Measurements from ENCODE around the gene JAM2.

DNA sequence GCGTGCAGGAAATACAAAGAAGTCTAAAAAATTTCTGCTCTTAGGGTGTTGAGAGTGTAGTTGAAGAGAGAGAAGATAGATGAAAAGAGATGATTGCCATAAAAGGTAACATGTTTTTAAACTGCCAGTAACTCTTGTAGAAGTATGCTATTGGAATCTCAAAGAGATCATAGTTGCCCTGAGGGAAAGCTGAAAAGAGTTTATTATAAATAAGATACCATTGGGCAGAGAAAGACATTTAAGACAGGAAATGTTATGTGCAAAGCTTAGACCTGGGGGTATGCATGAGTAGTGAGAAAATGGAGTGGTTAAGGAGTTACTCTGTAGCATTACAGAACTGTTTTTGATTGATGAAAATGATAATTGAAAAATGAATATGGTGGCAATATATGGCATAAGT, 113.4 kb downstream of the JAM2 start:
- TF ChIP-seq, protein P1, sequence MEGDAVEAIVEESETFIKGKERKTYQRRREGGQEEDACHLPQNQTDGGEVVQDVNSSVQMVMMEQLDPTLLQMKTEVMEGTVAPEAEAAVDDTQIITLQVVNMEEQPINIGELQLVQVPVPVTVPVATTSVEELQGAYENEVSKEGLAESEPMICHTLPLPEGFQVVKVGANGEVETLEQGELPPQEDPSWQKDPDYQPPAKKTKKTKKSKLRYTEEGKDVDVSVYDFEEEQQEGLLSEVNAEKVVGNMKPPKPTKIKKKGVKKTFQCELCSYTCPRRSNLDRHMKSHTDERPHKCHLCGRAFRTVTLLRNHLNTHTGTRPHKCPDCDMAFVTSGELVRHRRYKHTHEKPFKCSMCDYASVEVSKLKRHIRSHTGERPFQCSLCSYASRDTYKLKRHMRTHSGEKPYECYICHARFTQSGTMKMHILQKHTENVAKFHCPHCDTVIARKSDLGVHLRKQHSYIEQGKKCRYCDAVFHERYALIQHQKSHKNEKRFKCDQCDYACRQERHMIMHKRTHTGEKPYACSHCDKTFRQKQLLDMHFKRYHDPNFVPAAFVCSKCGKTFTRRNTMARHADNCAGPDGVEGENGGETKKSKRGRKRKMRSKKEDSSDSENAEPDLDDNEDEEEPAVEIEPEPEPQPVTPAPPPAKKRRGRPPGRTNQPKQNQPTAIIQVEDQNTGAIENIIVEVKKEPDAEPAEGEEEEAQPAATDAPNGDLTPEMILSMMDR (IDR thresholded peaks at IDR 0.05): no peak
- TF ChIP-seq POLR2A (IDR thresholded peaks at IDR 0.05): no peak
- no peak for TF ChIP-seq POLR2AphosphoS5 (IDR thresholded peaks at IDR 0.05; ENCODE audit: insufficient read depth in 1 of 2, low read depth in 1 of 2)

All from vagina (tissue), 2 donors.